MM.1S (cell line): ENCODE measurements around the gene BTNL8.

Source experiments
- CTCF ChIP-seq: fragments of 300-600 bp; sonication (generic); IDR thresholded peaks from 2 replicates; pipeline ENCODE4 v1.5.1; 2016; ENCODE audit warnings: antibody characterized with exemption, low read length, mixed read lengths
- EZH2 ChIP-seq: fragments of 300-600 bp; sonication (generic); optimal IDR thresholded peaks from 2 replicates; pipeline ENCODE3; 2017; ENCODE audit warnings: low read depth, mild to moderate bottlenecking, antibody characterized with exemption, low read length, mixed read lengths

GRCh38 chr5:180873615-180874520 lies 25.1 kb upstream of the BTNL8 start:
- TF ChIP-seq CTCF (no peak), EZH2 (no peak)
